T-helper 9 cell (primary cell): ENCODE measurements around the gene PRRT3.
"Not testable (repeated sequence)": the region's sequence is repeated elsewhere in the genome, so short reads cannot be mapped to it uniquely, and the experiment has no call there.

Experiments used
- DNase-seq: peaks from one replicate; pipeline ENCODE4 v3.0.0-alpha.2; 2020

Gene PRRT3

GRCh38 chr3:9917820-9918219, 34.4 kb downstream of the PRRT3 start:
- DNase-seq: no peak

GRCh38 chr3:9916734-9917680, 35.2 kb downstream of the PRRT3 start, which contains the start of gene IL17RC:
Gene IL17RC (plus strand): TSS chr3:9917098. CDS start chr3:9917316, 218 bp downstream.
- DNase-seq: no peak

- DNase-seq: no peak
These were observed 35.9 kb downstream of the PRRT3 start for GRCh38 chr3:9916346-9916733.

- peak; percentile 15 for DNase-seq
These were observed 36.7 kb downstream of the PRRT3 start for GRCh38 chr3:9915254-9916141.

- no peak for DNase-seq
These were observed 37.5 kb downstream of the PRRT3 start for GRCh38 chr3:9914559-9915253.

GRCh38 chr3:9914011-9914410, 38.2 kb downstream of the PRRT3 start:
- DNase-seq: no peak

- no peak for DNase-seq
These were observed 38.6 kb downstream of the PRRT3 start for GRCh38 chr3:9913601-9914000.

- DNase-seq: no peak
These were observed 39.8 kb downstream of the PRRT3 start for GRCh38 chr3:9912294-9912935.

GRCh38 chr3:9911863-9912262, 40.3 kb downstream of the PRRT3 start:
- no peak for DNase-seq

- DNase-seq: no peak
These were observed 42.8 kb downstream of the PRRT3 start for GRCh38 chr3:9909221-9910013.

- DNase-seq: no peak
These were observed 43.9 kb downstream of the PRRT3 start for GRCh38 chr3:9908286-9908685.

GRCh38 chr3:9906480-9906879, 45.7 kb downstream of the PRRT3 start:
- DNase-seq: no peak

GRCh38 chr3:9903904-9904303, 48.3 kb downstream of the PRRT3 start:
- no peak for DNase-seq

- DNase-seq: no peak
These were observed 49.0 kb downstream of the PRRT3 start for GRCh38 chr3:9903238-9903624.

- DNase-seq: no peak
These were observed 49.6 kb downstream of the PRRT3 start, which contains the start of gene IL17RE for GRCh38 chr3:9902372-9903237. Gene IL17RE (plus strand): TSS chr3:9902848. CDS start chr3:9902933, 85 bp downstream.

GRCh38 chr3:9901967-9902366, 50.2 kb downstream of the PRRT3 start:
- peak; percentile 13 for DNase-seq

GRCh38 chr3:9900965-9901415, 51.2 kb downstream of the PRRT3 start:
- not testable (repeated sequence) for DNase-seq

- DNase-seq: no peak
These were observed 52.9 kb downstream of the PRRT3 start for GRCh38 chr3:9899289-9899791.

GRCh38 chr3:9898467-9899241, 53.6 kb downstream of the PRRT3 start:
- no peak for DNase-seq
